PC-9 (cell line): ENCODE measurements around the gene TSPAN14. TPM values are rescaled to one million over a fixed set of nuclear protein-coding genes. Genes with fewer than 3 reads are reported as not detected.

ENCODE experiments used
- Bru-seq: library from RNA; stranded (reverse); fragments of 400-500 nt; gene quantifications from one replicate; lab custom pipeline; 2021; lab: Mats Ljungman, UMichigan
- BruChase-seq, 2 experiments: library from RNA; stranded (reverse); fragments of 400-500 nt; gene quantifications; one replicate each; lab custom pipeline; 2021; lab: Mats Ljungman, UMichigan
- BruUV-seq: library from RNA; stranded (reverse); fragments of 400-500 nt; replicated peaks from 2 replicates; lab custom pipeline; 2021; lab: Mats Ljungman, UMichigan
- CTCF ChIA-PET: fragments of 300-600 bp; sonication (Branson Sonifier 250); formaldehyde crosslinking; loops from one replicate; lab custom pipeline; 2022; ENCODE audit warnings: antibody characterized with exemption; lab: Charles Lee
- POLR2A ChIA-PET: fragments of 300-600 bp; sonication (Branson Sonifier 250); formaldehyde crosslinking; loops from one replicate; lab custom pipeline; 2022; ENCODE audit warnings: antibody characterized with exemption; ENCODE audit not compliant: unreplicated experiment; lab: Charles Lee
- DNase-seq, 2 experiments: peaks; one replicate each; pipeline versions ENCODE4 v3.0.0 to v3.0.0-alpha.2; 2015 to 2022; ENCODE audit warnings: mixed read lengths in 1 of 2
- H2AFZ ChIP-seq: fragments of 200-600 bp; sonication (generic); 2 replicates; pipeline ENCODE4 v1.8.1; 2017; ENCODE audit warnings: antibody characterized with exemption
- H3F3A ChIP-seq: fragments of 200-600 bp; sonication (generic); 2 replicates; pipeline ENCODE4 v1.8.1; 2017; ENCODE audit warnings: antibody characterized with exemption, mild to moderate bottlenecking, low read depth; ENCODE audit not compliant: insufficient read depth
- H3K27ac ChIP-seq: fragments of 200-600 bp; sonication (generic); 2 replicates; pipeline ENCODE4 v1.6.1; 2016; ENCODE audit warnings: mixed run types
- H3K27me3 ChIP-seq: fragments of 200-600 bp; sonication (generic); 2 replicates; pipeline ENCODE4 v1.6.1; 2016; ENCODE audit warnings: low read depth, mixed run types; ENCODE audit not compliant: insufficient read depth
- H3K36me3 ChIP-seq: fragments of 200-600 bp; sonication (generic); 2 replicates; pipeline ENCODE4 v1.6.1; 2016; ENCODE audit warnings: low read depth, mixed run types
- H3K4me1 ChIP-seq: fragments of 200-600 bp; sonication (generic); replicated peaks from 2 replicates; pipeline ENCODE4 v1.6.1; 2016; ENCODE audit warnings: mixed run types; ENCODE audit not compliant: insufficient read depth
- H3K4me2 ChIP-seq: fragments of 200-600 bp; sonication (generic); 2 replicates; pipeline ENCODE4 v1.6.1; 2017; ENCODE audit warnings: mixed run types
- H3K4me3 ChIP-seq: fragments of 200-600 bp; sonication (generic); 2 replicates; pipeline ENCODE4 v1.6.1; 2016; ENCODE audit warnings: mixed run types
- H3K79me2 ChIP-seq: fragments of 200-600 bp; sonication (generic); 2 replicates; pipeline ENCODE4 v1.6.1; 2017; ENCODE audit warnings: low read depth, mixed run types
- H3K9me2 ChIP-seq: fragments of 200-600 bp; sonication (generic); 2 replicates; pipeline ENCODE4 v1.8.1; 2017; ENCODE audit warnings: mild to moderate bottlenecking; ENCODE audit not compliant: insufficient read depth
- H3K9me3 ChIP-seq: fragments of 200-600 bp; sonication (generic); 2 replicates; pipeline ENCODE4 v1.8.1; 2016; ENCODE audit warnings: low read depth; ENCODE audit not compliant: insufficient read depth
- H4K20me1 ChIP-seq: fragments of 200-600 bp; sonication (generic); 2 replicates; pipeline ENCODE4 v1.8.1; 2017; ENCODE audit not compliant: insufficient read depth
- CTCF ChIP-seq: fragments of 200-600 bp; sonication (generic); conservative IDR thresholded peaks from 2 replicates; pipeline ENCODE4 v1.6.1; 2017; ENCODE audit warnings: mixed run types, antibody characterized with exemption, mild to moderate bottlenecking, moderate library complexity
- EZH2 ChIP-seq: fragments of 200-600 bp; sonication (generic); IDR thresholded peaks from 2 replicates; pipeline ENCODE4 v1.8.0; 2017; ENCODE audit warnings: antibody characterized with exemption, low read depth
- intact Hi-C: fragments of 100-400 bp; cut with micrococcal nuclease; formaldehyde crosslinking; loops from one replicate; pipeline ENCODE4 v1.10.0; 2022; ENCODE audit not compliant: unreplicated experiment
- long read RNA-seq: library from polyadenylated mRNA; stranded (forward); transcript quantifications from one replicate; pipeline ENCODE4 v2.0.0, GENCODE V29; 2022
- total RNA-seq: library from RNA; stranded (reverse); gene quantifications from 2 replicates; pipeline ENCODE4 v1.2.3, GENCODE V29; 2021

Gene TSPAN14
- 114 and 135 TPM in 2 replicates for total RNA-seq
- Bru-seq, nascent RNA, result percentile 95 among the genes with signal in this experiment
- percentile 91 among the genes with signal in this experiment for BruChase-seq, experiment 1, labeled RNA remaining after a 2-hour chase
- percentile 92 among the genes with signal in this experiment for BruChase-seq, experiment 2, labeled RNA remaining after a 6-hour chase
- long read RNA-seq, full-length matches to known transcripts, result 33 of 126 reads
- long read RNA-seq, partial matches to known transcripts, result 12 of 126 reads
- long read RNA-seq, other reads (novel, unspliced or antisense), result 81 of 126 reads

- peak within 1 kb of the TSS; percentile 75 for H3K27ac ChIP-seq
- ChIA-PET POLR2A (interaction anchor here (0.6 to 0.9 kb wide), 2 partner anchors 43 to 48 kb away, joined by 4 to 24 read pairs; no protein-coding TSS in a partner anchor), CTCF (interaction anchor here (0.6 to 1.4 kb wide), 4 partner anchors 9 to 71 kb away, joined by 3 to 10 read pairs (median 4); no protein-coding TSS in a partner anchor)
- intact Hi-C loops, result loop anchor here (1.0 kb wide), 1 partner anchor 25 kb away; no protein-coding TSS in a partner anchor
- peaks cover 28% of the 10 kb centered on the region for H4K20me1 ChIP-seq
- peak; percentile 64 to 89 for DNase-seq
- peaks cover 68% of the 10 kb centered on the region for H3K79me2 ChIP-seq
- peak within 1 kb of the TSS; percentile 94 for H3K4me3 ChIP-seq
- TF ChIP-seq CTCF (no peak), EZH2 (no peak)
- H3F3A ChIP-seq, result peaks cover 36% of the 10 kb centered on the region; the same call in 1 of the 2 replicates
- H3K4me1 ChIP-seq, result peaks cover 49% of the 10 kb centered on the region
- H3K27me3 ChIP-seq, result no peaks in the 10 kb centered on the region
- peaks cover 7% of the 10 kb centered on the region; the same call in 1 of the 2 replicates for H3K36me3 ChIP-seq
- H3K9me2 ChIP-seq, result no peaks in the 10 kb centered on the region
- no TSS peak for BruUV-seq
- 0 out of 2 replicates have a peak, but pooled peaks cover 3% of the 10 kb centered on the region for H3K9me3 ChIP-seq
- H2AFZ ChIP-seq, result peak within 1 kb of the TSS; percentile 88
- H3K4me2 ChIP-seq, result peak within 1 kb of the TSS; percentile 95
Observed at GRCh38 chr10:80453842-80454512, at the start of gene TSPAN14. TSS of gene TSPAN14 (plus strand) at chr10:80454310. CDS start at chr10:80489234, 34,924 bp downstream.

GRCh38 chr10:80405035-80405434 lies 49.1 kb upstream of the TSPAN14 start:
- no peaks in the 10 kb centered on the region for H3K36me3 ChIP-seq
- H3K4me3 ChIP-seq, result no peak overlapping the region
- no peak overlapping the region for H3K27ac ChIP-seq
- no peaks in the 10 kb centered on the region for H3K9me3 ChIP-seq
- TF ChIP-seq EZH2 (no peak), CTCF (no peak)
- ChIA-PET POLR2A (no interaction called here), CTCF (interaction anchor here (0.7 kb wide), 1 partner anchor 59 kb away, joined by 3 read pairs; no protein-coding TSS in a partner anchor)
- H3K27me3 ChIP-seq, result no peaks in the 10 kb centered on the region
- DNase-seq, result no peak
- H3F3A ChIP-seq, result peaks cover 20% of the 10 kb centered on the region; the same call in 1 of the 2 replicates
- H3K9me2 ChIP-seq, result no peaks in the 10 kb centered on the region
- no peak overlapping the region for H2AFZ ChIP-seq
- peaks cover 22% of the 10 kb centered on the region for H3K4me1 ChIP-seq
- H4K20me1 ChIP-seq, result no peaks in the 10 kb centered on the region; the same call in 1 of the 2 replicates
- intact Hi-C loops, result no loop called here
- peaks cover 12% of the 10 kb centered on the region for H3K79me2 ChIP-seq
- H3K4me2 ChIP-seq, result no peak overlapping the region
- no TSS peak for BruUV-seq

- no peaks in the 10 kb centered on the region for H3K9me2 ChIP-seq
- no peaks in the 10 kb centered on the region for H3K27me3 ChIP-seq
- TF ChIP-seq EZH2 (no peak), CTCF (no peak)
- no peak for DNase-seq
- intact Hi-C loops, result no loop called here
- ChIA-PET POLR2A (interaction anchor here (1.0 kb wide), 1 partner anchor 18 kb away, joined by 6 read pairs; no protein-coding TSS in a partner anchor), CTCF (interaction anchor here (0.7 kb wide), 1 partner anchor 59 kb away, joined by 3 read pairs; no protein-coding TSS in a partner anchor)
- H3K9me3 ChIP-seq, result no peaks in the 10 kb centered on the region
- H3F3A ChIP-seq, result peaks cover 20% of the 10 kb centered on the region; the same call in 1 of the 2 replicates
- no peaks in the 10 kb centered on the region for H3K36me3 ChIP-seq
- no peak overlapping the region for H3K27ac ChIP-seq
- H3K79me2 ChIP-seq, result peaks cover 18% of the 10 kb centered on the region
- no peak overlapping the region for H2AFZ ChIP-seq
- no peak overlapping the region for H3K4me2 ChIP-seq
- peaks cover 26% of the 10 kb centered on the region for H3K4me1 ChIP-seq
- no TSS peak for BruUV-seq
- no peak overlapping the region for H3K4me3 ChIP-seq
- H4K20me1 ChIP-seq, result no peaks in the 10 kb centered on the region; the same call in 1 of the 2 replicates
Observed at GRCh38 chr10:80405626-80406025, 48.5 kb upstream of the TSPAN14 start.
